GM12878 (cell line): ENCODE measurements around the gene CNOT6L. TPM values are rescaled to one million over a fixed set of nuclear protein-coding genes. Genes with fewer than 3 reads are reported as not detected.

Source experiments
- ATAC-seq: fragments of 200-7000 bp; cut with Tn5 transposase; 3 replicates; pipeline ENCODE4 v1.9.1; 2020; ENCODE audit warnings: mild to moderate bottlenecking, moderate library complexity
- BruUV-seq: library from RNA; stranded (reverse); fragments of 400-500 nt; replicated peaks from 2 replicates; lab custom pipeline; 2021; lab: Mats Ljungman, UMichigan
- CTCF ChIA-PET: fragments of 300-600 bp; sonication (Branson Sonifier 250); formaldehyde crosslinking; extraction: SDS; loops from one replicate; lab custom pipeline; 2021; ENCODE audit warnings: inconsistent platforms; lab: Yijun Ruan, JAX
- POLR2A ChIA-PET: fragments of 350-600 bp; formaldehyde crosslinking; extraction: SDS; loops from one replicate; lab custom pipeline; 2021; ENCODE audit warnings: inconsistent platforms; lab: Charles Lee
- RAD21 ChIA-PET: fragments of 300-600 bp; sonication (Branson Sonifier 250); formaldehyde crosslinking; loops from one replicate; lab custom pipeline; 2023; ENCODE audit warnings: antibody characterized with exemption; ENCODE audit not compliant: unreplicated experiment; lab: Charles Lee
- SMC1A ChIA-PET: fragments of 300-600 bp; sonication (Branson Sonifier 250); formaldehyde crosslinking; loops from one replicate; lab custom pipeline; 2023; ENCODE audit not compliant: unreplicated experiment, uncharacterized antibody; lab: Charles Lee
- DNase-seq: peaks from one replicate; pipeline ENCODE4 v3.0.0-alpha.2; 2011; ENCODE audit warnings: low read depth, low spot score
- FAIRE-seq: peaks from 3 replicates; lab custom pipeline; 2011; peaks lifted over from hg19 to GRCh38; lab: Jason Lieb, UNC
- H2AFZ ChIP-seq: 2 replicates; pipeline ENCODE4 v1.6.0; 2011; ENCODE audit warnings: low read depth, low read length, control low read depth; ENCODE audit not compliant: control insufficient read depth
- H3K27ac ChIP-seq: 2 replicates; pipeline ENCODE4 v1.5.1; 2011; ENCODE audit warnings: control low read depth; ENCODE audit not compliant: control insufficient read depth, insufficient read depth
- H3K27me3 ChIP-seq, 2 experiments: replicated peaks in 1 of 2; 2 replicates each; pipeline versions ENCODE4 v1.6.0 to v1.6.1; 2011; ENCODE audit warnings: low read length in 1 of 2; ENCODE audit not compliant: control insufficient read depth in 2 of 2, insufficient read depth in 2 of 2
- H3K36me3 ChIP-seq, 2 experiments: 2 replicates each; pipeline ENCODE4 v1.5.1; 2011; ENCODE audit warnings: low read length in 1 of 2; ENCODE audit not compliant: control insufficient read depth in 2 of 2, insufficient read depth in 2 of 2
- H3K4me1 ChIP-seq: 2 replicates; pipeline ENCODE4 v1.6.1; 2011; ENCODE audit warnings: mild to moderate bottlenecking, low read length, moderate library complexity, mixed read lengths; ENCODE audit not compliant: control insufficient read depth, insufficient read depth
- H3K4me2 ChIP-seq: 2 replicates; pipeline ENCODE4 v1.6.0; 2011; ENCODE audit warnings: control low read depth; ENCODE audit not compliant: control insufficient read depth, insufficient read depth
- H3K4me3 ChIP-seq: fragments of 200-600 bp; sonication (generic); 2 replicates; pipeline ENCODE4 v1.5.1; 2016
- H3K79me2 ChIP-seq: 2 replicates; pipeline ENCODE4 v1.6.0; 2011; ENCODE audit warnings: low read length; ENCODE audit not compliant: control insufficient read depth, insufficient read depth
- H3K9ac ChIP-seq: 2 replicates; pipeline ENCODE4 v1.8.0; 2011; ENCODE audit warnings: low read length, control low read depth, mixed read lengths; ENCODE audit not compliant: control insufficient read depth, insufficient read depth
- H3K9me3 ChIP-seq: replicated peaks from 3 replicates; pipeline ENCODE4 v1.5.1; 2011; ENCODE audit warnings: mild to moderate bottlenecking, low read length; ENCODE audit not compliant: control insufficient read depth, insufficient read depth
- H4K20me1 ChIP-seq: 2 replicates; pipeline ENCODE4 v1.6.0; 2011; ENCODE audit not compliant: control insufficient read depth, insufficient read depth
- ATF3 ChIP-seq: IDR thresholded peaks from 2 replicates; pipeline ENCODE4 v1.6.1; 2011; ENCODE audit warnings: low read depth, mild to moderate bottlenecking, low read length, moderate library complexity, borderline replicate concordance; ENCODE audit errors: extremely low read depth
- BCL11A ChIP-seq: IDR thresholded peaks from 2 replicates; pipeline ENCODE4 v1.6.1; 2011; ENCODE audit warnings: low read depth, low read length
- BMI1 ChIP-seq: fragments of 450-650 bp; IDR thresholded peaks from 2 replicates; pipeline ENCODE4 v1.6.1; 2016; ENCODE audit warnings: mild to moderate bottlenecking, moderate library complexity, borderline replicate concordance
- CHD2 ChIP-seq: IDR thresholded peaks from 2 replicates; pipeline ENCODE4 v1.6.1; 2011; ENCODE audit warnings: low read depth, low read length, improper control_type of control experiment, borderline replicate concordance
- E4F1 ChIP-seq: fragments of 450-650 bp; IDR thresholded peaks from 2 replicates; pipeline ENCODE4 v1.6.1; 2018; ENCODE audit warnings: borderline replicate concordance, mild to moderate bottlenecking; ENCODE audit not compliant: partially characterized antibody
- ESRRA ChIP-seq: IDR thresholded peaks from 2 replicates; pipeline ENCODE4 v1.6.1; 2012; ENCODE audit warnings: mild to moderate bottlenecking, low read length, improper control_type of control experiment
- FOXK2 ChIP-seq: fragments of 450-650 bp; IDR thresholded peaks from 2 replicates; pipeline ENCODE4 v1.6.1; 2017; ENCODE audit warnings: mild to moderate bottlenecking, moderate library complexity
- KAT2A ChIP-seq: conservative IDR thresholded peaks from 2 replicates; pipeline ENCODE4 v1.6.1; 2011; ENCODE audit warnings: low read depth, low read length; ENCODE audit not compliant: control insufficient read depth
- MTA2 ChIP-seq: fragments of 450-650 bp; IDR thresholded peaks from 2 replicates; pipeline ENCODE4 v1.6.1; 2016; ENCODE audit warnings: low read depth, mild to moderate bottlenecking, moderate library complexity
- NFIC ChIP-seq: IDR thresholded peaks from 2 replicates; pipeline ENCODE4 v1.6.1; 2012; ENCODE audit warnings: low read depth, mild to moderate bottlenecking, inconsistent platforms, low read length, moderate library complexity
- NFYA ChIP-seq: IDR thresholded peaks from 2 replicates; pipeline ENCODE4 v1.6.1; 2011; ENCODE audit warnings: low read depth, mild to moderate bottlenecking, low read length, improper control_type of control experiment, borderline replicate concordance
- NR2C2 ChIP-seq: IDR thresholded peaks from 2 replicates; pipeline ENCODE4 v1.6.1; 2011; ENCODE audit warnings: borderline replicate concordance, low read depth; ENCODE audit not compliant: control insufficient read depth, insufficient read length
- NRF1 ChIP-seq: conservative IDR thresholded peaks from 2 replicates; pipeline ENCODE4 v1.6.1; 2011; ENCODE audit warnings: mild to moderate bottlenecking, low read depth, low read length, improper control_type of control experiment
- SIX5 ChIP-seq: IDR thresholded peaks from 2 replicates; pipeline ENCODE4 v1.6.1; 2011; ENCODE audit warnings: mild to moderate bottlenecking, low read depth, low read length, moderate library complexity; ENCODE audit not compliant: severe bottlenecking
- USF1 ChIP-seq: IDR thresholded peaks from 2 replicates; pipeline ENCODE4 v1.6.1; 2011; ENCODE audit warnings: borderline replicate concordance, low read depth, mild to moderate bottlenecking, moderate library complexity, mixed read lengths, low read length; ENCODE audit not compliant: insufficient read depth; ENCODE audit errors: extremely low read length
- USF2 ChIP-seq: IDR thresholded peaks from 2 replicates; pipeline ENCODE4 v1.6.1; 2011; ENCODE audit warnings: low read depth, low read length, improper control_type of control experiment, borderline replicate concordance
- ZBED1 ChIP-seq: IDR thresholded peaks from 2 replicates; pipeline ENCODE4 v1.6.1; 2016; ENCODE audit warnings: borderline replicate concordance
- ZSCAN29 ChIP-seq: fragments of 450-650 bp; IDR thresholded peaks from 2 replicates; pipeline ENCODE4 v1.6.1; 2017; ENCODE audit warnings: mild to moderate bottlenecking, moderate library complexity
- in situ Hi-C: fragments of 300-500 bp; cut with MboI; formaldehyde crosslinking; loops from 9 replicates; pipeline ENCODE4 v1.14.3; 2018; ENCODE audit warnings: mixed read lengths
- intact Hi-C: fragments of 100-400 bp; cut with micrococcal nuclease; formaldehyde crosslinking; loops from one replicate; pipeline ENCODE4 v1.14.2; 2022; ENCODE audit not compliant: unreplicated experiment
- polyA plus RNA-seq, 11 experiments: library from polyadenylated mRNA; depleted of rRNA in 4 of 11; unstranded in 6 of 11; stranded (reverse) in 5 of 11; fragments of >200 nt; fragmentation: Nextera tagmentation in 4 of 11; fragmentation: Illumina TruSeq in 1 of 11; extraction: Ambion mirVana in 4 of 11; extraction: Trizol in 1 of 11; gene quantifications; 1 replicate in 1 of 11; 2 replicates in 10 of 11; pipeline versions ENCODE4 v1.2.1 to v1.2.3, GENCODE V29; 2011 to 2016; ENCODE audit warnings: inconsistent platforms in 2 of 11, missing spikeins in 2 of 11, low read depth in 1 of 11
- total RNA-seq, 4 experiments: library from RNA; depleted of rRNA in 3 of 4; stranded (reverse); fragments of >200 nt in 3 of 4; fragmentation: Illumina TruSeq in 1 of 4; extraction: Trizol in 1 of 4; gene quantifications; 2 replicates each; pipeline versions ENCODE4 v1.2.1 to v1.2.3, GENCODE V29; 2013 to 2021

CNOT6L gene
- total and polyA plus RNA-seq, 10 of the 15 experiments (the other 5 are each of a cell fraction or from before 2014, with no cell fraction given) = 1.1 to 10.0 (median 3.0) TPM

GRCh38 chr4:77797239-77797638, 21.9 kb downstream of the CNOT6L start:
- no peak for TF ChIP-seq KAT2A
- no peak for TF ChIP-seq E4F1
- TF ChIP-seq FOXK2 = no peak
- no peak for TF ChIP-seq USF1
- no peak for TF ChIP-seq BMI1
- no peak for TF ChIP-seq MTA2
- TF ChIP-seq ESRRA = no peak
- TF ChIP-seq BCL11A = no peak
- TF ChIP-seq ZSCAN29 = no peak
- TF ChIP-seq NRF1 = no peak
- TF ChIP-seq ATF3 = no peak
- no peak for TF ChIP-seq NR2C2
- no peak for TF ChIP-seq SIX5
- TF ChIP-seq NFIC = no peak
- TF ChIP-seq ZBED1 = no peak
- no peak for TF ChIP-seq NFYA
- no peak for TF ChIP-seq CHD2
- no peak for TF ChIP-seq USF2
- TF ChIP-seq, all 136 proteins: peak for 0
- CTCF ChIA-PET = no interaction called here

More at GRCh38 chr4:77797239-77797638, 21.9 kb downstream of the CNOT6L start:
- H3K27ac ChIP-seq = no peak overlapping the region
- ChIA-PET RAD21 (no interaction called here), SMC1A (no interaction called here), POLR2A (no interaction called here)
- peaks cover 2% of the 10 kb centered on the region for H3K79me2 ChIP-seq
- no peak overlapping the region for H3K4me3 ChIP-seq
- ATAC-seq (no peak), FAIRE-seq (no peak), DNase-seq (no peak)
- no peaks in the 10 kb centered on the region for H4K20me1 ChIP-seq
- no TSS peak for BruUV-seq
- H2AFZ ChIP-seq = no peak overlapping the region
- intact Hi-C loops (no loop called here), in situ Hi-C loops (no loop called here)
- H3K4me2 ChIP-seq = no peak overlapping the region
- H3K4me1 ChIP-seq = peaks cover 5% of the 10 kb centered on the region; the same call in 1 of the 2 replicates
- no peaks in the 10 kb centered on the region for H3K36me3 ChIP-seq
- H3K27me3 ChIP-seq = no peaks in the 10 kb centered on the region
- H3K9ac ChIP-seq = no peak overlapping the region
- H3K9me3 ChIP-seq = peaks cover 3% of the 10 kb centered on the region; the same call in 2 of the 3 replicates
